Keratinocyte (primary cell): ENCODE results near the gene SNTG2. TPM values are rescaled to one million over a fixed set of nuclear protein-coding genes. Genes with fewer than 3 reads are reported as not detected.

Experiments used
- DNase-seq: peaks from one replicate; pipeline ENCODE4 v3.0.0-alpha.2; 2011; ENCODE audit warnings: low read depth, missing footprints, low spot score
- FAIRE-seq: peaks from 2 replicates; lab custom pipeline; 2011; peaks lifted over from hg19 to GRCh38; lab: Jason Lieb, UNC
- H2AFZ ChIP-seq: 2 replicates; pipeline ENCODE4 v1.6.0; 2012; ENCODE audit warnings: low read length, control low read depth, inconsistent platforms; ENCODE audit not compliant: control insufficient read depth
- H3K27ac ChIP-seq: 2 replicates; pipeline ENCODE4 v1.5.1; 2011; ENCODE audit warnings: low read length; ENCODE audit not compliant: control insufficient read depth, insufficient read depth
- H3K27me3 ChIP-seq: 3 replicates; pipeline ENCODE4 v1.6.0; 2011; ENCODE audit warnings: low read length; ENCODE audit not compliant: control insufficient read depth, insufficient read depth; ENCODE audit errors: extremely low read depth
- H3K36me3 ChIP-seq, 2 experiments: 2 replicates in 1 of 2; 3 replicates in 1 of 2; pipeline ENCODE4 v1.5.1; 2011; ENCODE audit warnings: low read length in 2 of 2, mild to moderate bottlenecking in 1 of 2; ENCODE audit not compliant: control insufficient read depth in 2 of 2, insufficient read depth in 2 of 2; ENCODE audit errors: extremely low read depth in 1 of 2
- H3K4me1 ChIP-seq: 3 replicates; pipeline ENCODE4 v1.5.1; 2011; ENCODE audit warnings: low read length; ENCODE audit not compliant: control insufficient read depth, insufficient read depth; ENCODE audit errors: extremely low read depth
- H3K4me2 ChIP-seq: 3 replicates; pipeline ENCODE4 v1.6.0; 2011; ENCODE audit warnings: low read depth, low read length; ENCODE audit not compliant: control insufficient read depth, insufficient read depth; ENCODE audit errors: extremely low read depth
- H3K4me3 ChIP-seq, 3 experiments: fragments of 200-600 bp in 1 of 3; sonication (generic) in 1 of 3; 2 replicates in 2 of 3; 3 replicates in 1 of 3; pipeline ENCODE4 v1.5.1; 2011 to 2016; ENCODE audit warnings: low read length in 3 of 3, mild to moderate bottlenecking in 3 of 3, control low read depth in 2 of 3, inconsistent platforms in 1 of 3, low read depth in 1 of 3, mixed read lengths in 1 of 3, mixed run types in 1 of 3, moderate library complexity in 1 of 3; ENCODE audit not compliant: control insufficient read depth in 2 of 3, insufficient read depth in 2 of 3; ENCODE audit errors: extremely low read depth in 1 of 3
- H3K79me2 ChIP-seq: 2 replicates; pipeline ENCODE4 v1.6.0; 2012; ENCODE audit warnings: low read length; ENCODE audit not compliant: control insufficient read depth, insufficient read depth
- H3K9ac ChIP-seq: 3 replicates; pipeline ENCODE4 v1.6.0; 2011; ENCODE audit warnings: low read length; ENCODE audit not compliant: control insufficient read depth, insufficient read depth; ENCODE audit errors: extremely low read depth
- H3K9me1 ChIP-seq: 3 replicates; pipeline ENCODE4 v1.6.0; 2011; ENCODE audit warnings: low read length; ENCODE audit not compliant: control insufficient read depth, insufficient read depth; ENCODE audit errors: extremely low read depth
- H3K9me3 ChIP-seq: 2 replicates; pipeline ENCODE4 v1.5.1; 2012; ENCODE audit warnings: low read depth, low read length; ENCODE audit not compliant: control insufficient read depth
- H4K20me1 ChIP-seq: 3 replicates; pipeline ENCODE4 v1.6.0; 2011; ENCODE audit warnings: low read length; ENCODE audit not compliant: control insufficient read depth, insufficient read depth; ENCODE audit errors: extremely low read depth
- CTCF ChIP-seq, 3 experiments: IDR thresholded peaks in 1 of 3; conservative IDR thresholded peaks in 1 of 3; optimal IDR thresholded peaks in 1 of 3; 2 replicates in 2 of 3; 3 replicates in 1 of 3; pipeline versions ENCODE3 to v1.5.1; 2011; ENCODE audit warnings: low read length in 3 of 3, mild to moderate bottlenecking in 3 of 3, moderate library complexity in 2 of 3, control low read depth in 1 of 3, inconsistent platforms in 1 of 3; ENCODE audit not compliant: insufficient read depth in 2 of 3; ENCODE audit errors: extremely low read depth in 1 of 3
- EZH2 ChIP-seq: IDR thresholded peaks from one replicate; pipeline ENCODE4 v1.6.1; 2012; ENCODE audit warnings: inconsistent platforms, mild to moderate bottlenecking, low read length, moderate library complexity
- dilution Hi-C: fragments of 300-500 bp; cut with MboI; formaldehyde crosslinking; loops from one replicate; pipeline ENCODE4 v1.7.0; 2020; ENCODE audit warnings: low sequenced_read_pairs; ENCODE audit not compliant: extremely low pct_ligation_motif_present
- polyA plus RNA-seq, 5 experiments: library from polyadenylated mRNA; depleted of rRNA in 3 of 5; stranded (reverse) in 3 of 5; stranded (forward) in 1 of 5; unstranded in 1 of 5; fragments of >200 nt; gene quantifications; 1 replicate in 1 of 5; 2 replicates in 3 of 5; 3 replicates in 1 of 5; pipeline versions ENCODE4 v1.2.1 to v1.2.3, GENCODE V29; 2011 to 2012; ENCODE audit warnings: missing spikeins in 2 of 5, low read depth in 1 of 5, low replicate concordance in 1 of 5

The SNTG2 gene
- polyA plus RNA-seq, 1 donor (not counting 4 experiments of a cell fraction or from before 2014, with no cell fraction given), result not detected

GRCh38 chr2:941871-942270 is 8.8 kb upstream of the SNTG2 start:
- Histone ChIP-seq H3K36me3 (no peaks in the 10 kb centered on the region), H3K27me3 (no peaks in the 10 kb centered on the region), H3K79me2 (no peaks in the 10 kb centered on the region), H4K20me1 (no peaks in the 10 kb centered on the region), H2AFZ (no peak overlapping the region), H3K9ac (no peak overlapping the region), H3K9me1 (no peaks in the 10 kb centered on the region), H3K27ac (no peak overlapping the region), H3K4me3 (no peak overlapping the region), H3K4me2 (no peak overlapping the region), H3K4me1 (no peaks in the 10 kb centered on the region), H3K9me3 (no peaks in the 10 kb centered on the region)
- no peak for TF ChIP-seq EZH2
- TF ChIP-seq CTCF (optimal IDR thresholded peaks at IDR 0.05 in 1 of 3, IDR thresholded peaks at IDR 0.05 in 1 of 3, conservative IDR thresholded peaks at IDR 0.05 in 1 of 3; ENCODE audit: extremely low read depth in 1 of 3, insufficient read depth in 2 of 3, low read length in 3 of 3), result no peak
- DNase-seq, result no peak
- no peak for FAIRE-seq
- dilution Hi-C loops, result no loop called here

DNA sequence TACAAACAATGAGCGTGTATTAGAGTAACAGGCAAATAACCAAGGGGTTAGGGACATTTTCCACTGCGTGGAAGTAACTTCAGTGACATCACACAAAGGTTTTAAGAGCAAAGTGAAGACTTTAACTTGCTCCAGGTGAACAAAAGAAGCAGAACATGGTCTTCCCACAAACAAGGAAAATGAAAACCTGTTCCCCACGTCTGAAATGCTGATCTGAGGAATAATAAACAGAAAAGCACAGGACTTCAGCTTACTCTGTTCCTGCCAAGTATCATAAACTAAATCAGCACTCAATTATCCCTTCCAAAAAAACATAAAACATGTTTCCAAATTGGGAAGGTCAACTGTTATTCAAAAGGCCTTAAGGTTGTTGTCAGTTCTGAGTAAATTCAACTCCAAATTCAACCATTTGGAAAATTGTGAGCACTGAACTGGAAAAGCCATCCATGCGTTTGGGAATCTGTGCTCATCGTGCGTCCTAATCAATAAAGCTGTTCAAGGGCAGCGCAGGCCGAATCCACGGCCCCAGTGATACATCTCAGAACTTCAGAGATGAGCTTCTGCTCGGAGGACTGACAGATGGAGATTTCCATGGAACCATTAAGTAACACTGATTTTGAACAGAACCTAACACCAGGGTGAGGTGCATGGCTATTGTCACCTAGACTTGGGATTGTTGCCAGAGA is 7.7 kb upstream of the SNTG2 start:
- Histone ChIP-seq H3K9me3 (no peaks in the 10 kb centered on the region), H3K27me3 (no peaks in the 10 kb centered on the region), H3K27ac (no peak overlapping the region), H3K9me1 (no peaks in the 10 kb centered on the region), H3K4me2 (no peak overlapping the region), H3K4me3 (no peak overlapping the region), H3K9ac (no peak overlapping the region), H3K36me3 (no peaks in the 10 kb centered on the region), H3K79me2 (no peaks in the 10 kb centered on the region), H3K4me1 (no peaks in the 10 kb centered on the region), H4K20me1 (no peaks in the 10 kb centered on the region), H2AFZ (no peak overlapping the region)
- FAIRE-seq (no peak), DNase-seq (no peak)
- no peak for TF ChIP-seq CTCF (optimal IDR thresholded peaks at IDR 0.05 in 1 of 3, IDR thresholded peaks at IDR 0.05 in 1 of 3, conservative IDR thresholded peaks at IDR 0.05 in 1 of 3; ENCODE audit: extremely low read depth in 1 of 3, insufficient read depth in 2 of 3, low read length in 3 of 3)
- TF ChIP-seq EZH2, result no peak
- dilution Hi-C loops, result no loop called here
